H1 (cell line): Measurements from ENCODE around the gene CRHR1. TPM values are rescaled to one million over a fixed set of nuclear protein-coding genes. Genes with fewer than 3 reads are reported as not detected.

ENCODE experiments used
- CTCF ChIA-PET: fragments of 300-600 bp; sonication (Branson Sonifier 250); formaldehyde crosslinking; loops from one replicate; lab custom pipeline; 2021; ENCODE audit not compliant: partially characterized antibody; lab: Charles Lee
- POLR2A ChIA-PET: fragments of 300-600 bp; sonication (Branson Sonifier 250); formaldehyde crosslinking; loops from one replicate; lab custom pipeline; 2021; ENCODE audit warnings: inconsistent platforms; ENCODE audit not compliant: partially characterized antibody; lab: Charles Lee
- DNase-seq, 2 experiments: peaks; one replicate each; pipeline versions ENCODE4 v3.0.0 to v3.0.0-alpha.2; 2010 to 2022; ENCODE audit warnings: low spot score in 2 of 2, low read depth in 1 of 2, mixed read lengths in 1 of 2
- FAIRE-seq: peaks from 2 replicates; lab custom pipeline; 2011; peaks lifted over from hg19 to GRCh38; lab: Jason Lieb, UNC
- H2AFZ ChIP-seq: 2 replicates; pipeline ENCODE4 v1.8.1; 2012; ENCODE audit warnings: low read length, inconsistent platforms
- H2AK5ac ChIP-seq: 2 replicates; pipeline ENCODE4 v1.6.1; 2013; ENCODE audit warnings: low read depth, low read length
- H2BK120ac ChIP-seq: replicated peaks from 2 replicates; pipeline ENCODE3; 2013; ENCODE audit warnings: low read depth, low read length, inconsistent platforms
- H2BK12ac ChIP-seq: 2 replicates; pipeline ENCODE4 v1.6.1; 2013; ENCODE audit warnings: low read depth, low read length
- H2BK15ac ChIP-seq: 2 replicates; pipeline ENCODE4 v1.6.1; 2013; ENCODE audit warnings: low read length
- H2BK20ac ChIP-seq: 2 replicates; pipeline ENCODE4 v1.6.1; 2013; ENCODE audit warnings: low read length
- H2BK5ac ChIP-seq: 2 replicates; pipeline ENCODE4 v1.6.1; 2013; ENCODE audit warnings: low read depth, low read length
- H3K14ac ChIP-seq: 2 replicates; pipeline ENCODE4 v1.6.1; 2013; ENCODE audit warnings: inconsistent platforms; ENCODE audit not compliant: insufficient read length
- H3K18ac ChIP-seq: 2 replicates; pipeline ENCODE4 v1.6.1; 2013; ENCODE audit warnings: low read length; ENCODE audit errors: extremely low read depth
- H3K23ac ChIP-seq: 2 replicates; pipeline ENCODE4 v1.6.1; 2013; ENCODE audit warnings: inconsistent platforms; ENCODE audit not compliant: insufficient read length
- H3K23me2 ChIP-seq: 2 replicates; pipeline ENCODE4 v1.6.1; 2013; ENCODE audit warnings: low read depth, low read length
- H3K27ac ChIP-seq: 2 replicates; pipeline ENCODE4 v1.6.1; 2011; ENCODE audit warnings: low read depth, low read length, inconsistent platforms
- H3K27me3 ChIP-seq, 4 experiments: replicated peaks in 1 of 4; 1 replicate in 1 of 4; 2 replicates in 3 of 4; pipeline versions ENCODE4 v1.6.1 to v1.8.1; 2011 to 2013; ENCODE audit warnings: low read length in 3 of 4, mild to moderate bottlenecking in 3 of 4, inconsistent platforms in 2 of 4, mixed read lengths in 2 of 4, moderate library complexity in 1 of 4; ENCODE audit not compliant: control insufficient read depth in 3 of 4, insufficient read depth in 3 of 4; ENCODE audit errors: extremely low read depth in 1 of 4
- H3K36me3 ChIP-seq, 4 experiments: 2 replicates each; pipeline versions ENCODE4 v1.6.1 to v1.8.1; 2011 to 2013; ENCODE audit warnings: mild to moderate bottlenecking in 4 of 4, low read length in 3 of 4, moderate library complexity in 2 of 4, control low read depth in 1 of 4, inconsistent platforms in 1 of 4; ENCODE audit not compliant: insufficient read depth in 4 of 4, control insufficient read depth in 2 of 4
- H3K4ac ChIP-seq: replicated peaks from 2 replicates; pipeline ENCODE3; 2013; ENCODE audit warnings: low read length, low read depth, mixed read lengths, inconsistent platforms; ENCODE audit not compliant: insufficient read length
- H3K4me1 ChIP-seq, 4 experiments: replicated peaks in 1 of 4; 1 replicate in 1 of 4; 2 replicates in 3 of 4; pipeline versions ENCODE4 v1.6.1 to v1.8.1; 2011 to 2013; ENCODE audit warnings: low read length in 3 of 4, inconsistent platforms in 2 of 4, mixed read lengths in 1 of 4; ENCODE audit not compliant: insufficient read depth in 4 of 4, control insufficient read depth in 3 of 4
- H3K4me2 ChIP-seq, 2 experiments: 2 replicates each; pipeline versions ENCODE4 v1.6.1 to v1.8.1; 2011 to 2013; ENCODE audit warnings: low read depth in 2 of 2, low read length in 2 of 2, control low read depth in 1 of 2, inconsistent platforms in 1 of 2, mild to moderate bottlenecking in 1 of 2; ENCODE audit not compliant: insufficient read depth in 1 of 2
- H3K4me3 ChIP-seq, 4 experiments: fragments of 200-600, 300-600 bp in 1 of 4; sonication (generic), shearing (Covaris generic), sonication (Bioruptor Twin) in 1 of 4; 2 replicates each; pipeline versions ENCODE4 v1.5.1 to v1.8.1; 2011 to 2016; ENCODE audit warnings: low read length in 4 of 4, low read depth in 3 of 4, control low read depth in 2 of 4, inconsistent platforms in 2 of 4, mild to moderate bottlenecking in 2 of 4, mixed read lengths in 1 of 4, moderate library complexity in 1 of 4; ENCODE audit not compliant: insufficient read depth in 2 of 4; ENCODE audit errors: extremely low read depth in 1 of 4
- H3K56ac ChIP-seq: replicated peaks from 2 replicates; pipeline ENCODE3; 2013; ENCODE audit warnings: low read depth, mild to moderate bottlenecking, mixed read lengths, low read length, inconsistent platforms; ENCODE audit not compliant: insufficient read length
- H3K79me1 ChIP-seq: 2 replicates; pipeline ENCODE4 v1.6.1; 2013; ENCODE audit warnings: low read depth, low read length, control low read depth
- H3K79me2 ChIP-seq, 2 experiments: 2 replicates each; pipeline versions ENCODE4 v1.6.1 to v1.8.1; 2012 to 2013; ENCODE audit warnings: low read length in 2 of 2, mild to moderate bottlenecking in 2 of 2, inconsistent platforms in 1 of 2; ENCODE audit not compliant: insufficient read depth in 2 of 2, control insufficient read depth in 1 of 2
- H3K9ac ChIP-seq, 4 experiments: replicated peaks in 1 of 4; 1 replicate in 1 of 4; 2 replicates in 3 of 4; pipeline versions ENCODE4 v1.6.1 to v1.8.1; 2011 to 2013; ENCODE audit warnings: low read depth in 3 of 4, low read length in 3 of 4, control low read depth in 2 of 4, mild to moderate bottlenecking in 2 of 4, moderate library complexity in 2 of 4, inconsistent platforms in 1 of 4; ENCODE audit errors: extremely low read depth in 1 of 4
- H3K9me3 ChIP-seq, 2 experiments: 2 replicates each; pipeline versions ENCODE4 v1.6.1 to v1.8.1; 2012 to 2013; ENCODE audit warnings: mild to moderate bottlenecking in 2 of 2, moderate library complexity in 2 of 2, control low read depth in 1 of 2, inconsistent platforms in 1 of 2, low read depth in 1 of 2, low read length in 1 of 2, mixed read lengths in 1 of 2; ENCODE audit not compliant: insufficient read depth in 2 of 2
- H4K20me1 ChIP-seq, 2 experiments: replicated peaks in 1 of 2; 2 replicates each; pipeline versions ENCODE3 to v1.8.1; 2011 to 2013; ENCODE audit warnings: inconsistent platforms in 2 of 2, low read length in 2 of 2, mild to moderate bottlenecking in 1 of 2; ENCODE audit not compliant: insufficient read depth in 2 of 2, control insufficient read depth in 1 of 2
- H4K5ac ChIP-seq: 2 replicates; pipeline ENCODE4 v1.6.1; 2013; ENCODE audit warnings: low read length, low read depth, mixed read lengths, inconsistent platforms; ENCODE audit not compliant: insufficient read length
- H4K8ac ChIP-seq: 2 replicates; pipeline ENCODE4 v1.8.0; 2013; ENCODE audit warnings: mild to moderate bottlenecking, moderate library complexity, low read length, inconsistent platforms; ENCODE audit not compliant: insufficient read depth; ENCODE audit errors: extremely low read depth
- H4K91ac ChIP-seq: replicated peaks from 2 replicates; pipeline ENCODE3; 2013; ENCODE audit warnings: low read length, mixed read lengths, inconsistent platforms; ENCODE audit not compliant: insufficient read length
- ASH2L ChIP-seq: fragments of 200-600, 300-600 bp; sonication (generic); IDR thresholded peaks from one replicate; pipeline ENCODE4 v1.7.1; 2017; ENCODE audit warnings: low read length
- CEBPB ChIP-seq: IDR thresholded peaks from 2 replicates; pipeline ENCODE4 v1.6.1; 2012; ENCODE audit warnings: low read depth, low read length
- CTCF ChIP-seq, 3 experiments: IDR thresholded peaks; 1 replicate in 2 of 3; 2 replicates in 1 of 3; pipeline versions ENCODE4 v1.5.1 to v1.6.1; 2011; ENCODE audit warnings: low read length in 3 of 3, mild to moderate bottlenecking in 3 of 3, inconsistent platforms in 2 of 3, low read depth in 1 of 3, moderate library complexity in 1 of 3; ENCODE audit not compliant: insufficient read depth in 1 of 3; ENCODE audit errors: control extremely low read depth in 1 of 3
- POU5F1 ChIP-seq: IDR thresholded peaks from 2 replicates; pipeline ENCODE4 v1.6.1; 2011; ENCODE audit warnings: low read depth, mild to moderate bottlenecking, low read length, moderate library complexity
- RAD21 ChIP-seq, 2 experiments: IDR thresholded peaks in 1 of 2; conservative IDR thresholded peaks in 1 of 2; 2 replicates each; pipeline ENCODE4 v1.6.1; 2011; ENCODE audit warnings: low read depth in 2 of 2, low read length in 2 of 2, improper control_type of control experiment in 1 of 2, inconsistent platforms in 1 of 2, mild to moderate bottlenecking in 1 of 2, moderate library complexity in 1 of 2
- SP1 ChIP-seq: IDR thresholded peaks from 2 replicates; pipeline ENCODE4 v1.6.1; 2011; ENCODE audit warnings: low read depth, low read length
- TEAD4 ChIP-seq: IDR thresholded peaks from 2 replicates; pipeline ENCODE4 v1.6.1; 2012; ENCODE audit warnings: low read depth, low read length, inconsistent platforms, mixed read lengths
- USF2 ChIP-seq: IDR thresholded peaks from 2 replicates; pipeline ENCODE4 v1.6.1; 2011; ENCODE audit warnings: low read length, improper control_type of control experiment
- WGBS, 2 experiments: shearing (Covaris generic) in 1 of 2; methylation state at CpG; one replicate each; pipeline versions ENCODE4 v1.1.6 to v1.1.7; 2013 to 2015; ENCODE audit warnings: low lambda C conversion rate in 2 of 2, mixed read lengths in 2 of 2, inconsistent platforms in 1 of 2, low coverage in 1 of 2, missing lambda C conversion rate in 1 of 2; ENCODE audit not compliant: insufficient replicate concordance in 2 of 2, insufficient coverage in 1 of 2, insufficient read length in 1 of 2; ENCODE audit errors: extremely low coverage in 1 of 2, missing lambda C conversion rate in 1 of 2; 5-methylcytosine and 5-hydroxymethylcytosine counted together
- polyA plus RNA-seq, 7 experiments: library from polyadenylated mRNA; depleted of rRNA in 3 of 7; stranded (reverse) in 5 of 7; unstranded in 2 of 7; fragments of >200 nt in 5 of 7; fragments of 200-250 nt in 2 of 7; gene quantifications; 1 replicate in 5 of 7; 2 replicates in 1 of 7; 4 replicates in 1 of 7; pipeline versions ENCODE4 v1.2.1 to v1.2.3, GENCODE V29; 2011 to 2013; ENCODE audit warnings: missing spikeins in 2 of 7, mixed read lengths in 2 of 7
- total RNA-seq: library from RNA; stranded (reverse); fragmentation: NEBNext Ultra II Directional; extraction: Animal tissue kit (Norgen Biotek cat#: 25700); gene quantifications from 2 replicates; pipeline ENCODE4 v1.2.1, GENCODE V29; 2021

Gene CRHR1
- total and polyA plus RNA-seq, 2 of the 8 experiments (the other 6 are each of a cell fraction or from before 2014, with no cell fraction given) = 0.56 to 1.7 TPM

GRCh38 chr17:45813048-45813725, 29.1 kb downstream of the CRHR1 start:
- no peak overlapping the region for H2BK120ac ChIP-seq
- CTCF ChIA-PET = interaction anchor here (0.6 to 2.7 kb wide), 38 partner anchors 8 to 246 kb away, joined by 3 to 28 read pairs (median 4); partner anchors contain the start of genes CRHR1 and SPPL2C
- H3K36me3 ChIP-seq = no peaks in the 10 kb centered on the region
- peak overlapping the region; percentile 65; the same call in 1 of the 2 replicates for H3K18ac ChIP-seq
- peaks cover 0 to 3% (median 0%) of the 10 kb centered on the region in 4 experiments; a peak in 1 of 7 replicates for H3K4me1 ChIP-seq
- no peaks in the 10 kb centered on the region for H3K27me3 ChIP-seq
- POLR2A ChIA-PET = interaction anchor here (1.0 kb wide), 1 partner anchor 30 kb away, joined by 3 read pairs; no protein-coding TSS in a partner anchor
- peak overlapping the region; percentile 52; the same call in 1 of the 2 replicates for H2BK5ac ChIP-seq
- H3K4me3 ChIP-seq = peak overlapping the region in 2 of 4 experiments; percentile 13 to 14; a peak in 1 of 8 replicates
- no peaks in the 10 kb centered on the region for H3K79me2 ChIP-seq
- no peak overlapping the region for H4K5ac ChIP-seq
- H2BK12ac ChIP-seq = peak overlapping the region; percentile 50; the same call in 1 of the 2 replicates
- no peaks in the 10 kb centered on the region for H4K20me1 ChIP-seq
- no peak overlapping the region for H4K91ac ChIP-seq
- no peak overlapping the region for H2AK5ac ChIP-seq
- no peak overlapping the region for H3K56ac ChIP-seq
- no peaks in the 10 kb centered on the region for H3K23me2 ChIP-seq
- no peak overlapping the region for H3K4ac ChIP-seq
- FAIRE-seq (no peak), DNase-seq (peak; percentile 43 to 80)
- H3K9ac ChIP-seq = no peak overlapping the region; a peak in 1 of 7 replicates
- H2BK15ac ChIP-seq = peak overlapping the region; percentile 46; the same call in 1 of the 2 replicates
- H2BK20ac ChIP-seq = no peak overlapping the region
- no peaks in the 10 kb centered on the region for H3K9me3 ChIP-seq
- H3K14ac ChIP-seq = no peak overlapping the region
- no peak overlapping the region for H4K8ac ChIP-seq
- no peaks in the 10 kb centered on the region for H3K79me1 ChIP-seq
- no peak overlapping the region for H2AFZ ChIP-seq
- H3K27ac ChIP-seq = no peak overlapping the region
- 29% methylated on average over 20 of the region's 22 CpGs; no CpG with 5 or more reads in 1 of the 2 experiments for WGBS, 2 experiments
- TF ChIP-seq RAD21 (IDR thresholded peaks at IDR 0.05 in 1 of 2, conservative IDR thresholded peaks at IDR 0.05 in 1 of 2; ENCODE audit: low read depth in 2 of 2, low read length in 2 of 2) (peak; percentile 70 to 83), ASH2L (no peak), CTCF (IDR thresholded peaks at IDR 0.05; ENCODE audit: control extremely low read depth in 1 of 3, insufficient read depth in 1 of 3, low read depth in 1 of 3, low read length in 3 of 3) (peak; percentile 81 to 89 (median 82)), CEBPB (no peak), TEAD4 (no peak), USF2 (no peak), POU5F1 (0 out of 2 replicates have a peak, but pooled peaks have one; percentile 10), SP1 (0 out of 2 replicates have a peak, but pooled peaks have one; percentile 11)
- no peak overlapping the region for H3K23ac ChIP-seq
- peak overlapping the region; percentile 6 to 53; a peak in 2 of 4 replicates for H3K4me2 ChIP-seq
